ENCODE measurements around the gene SUCLG2.
A peak's percentile ranks its signal among the peaks of the same experiment; 100 is the strongest.

The SUCLG2 gene

GRCh38 chr3:67377299-67377698, 277.1 kb downstream of the SUCLG2 start:
- no peak overlapping the region for H3K4me3 ChIP-seq (ENCODE audit: low read length)
- no peaks in the 10 kb centered on the region for H3K27me3 ChIP-seq (ENCODE audit: insufficient read depth, low read length, poor library complexity)
- H4K8ac ChIP-seq (ENCODE audit: low read depth, low read length) = no peak overlapping the region
- H3K23ac ChIP-seq (ENCODE audit: low read length) = no peak overlapping the region
- DNase-seq = peak; percentile 76
- no peak overlapping the region for H4K5ac ChIP-seq (ENCODE audit: low read length)
- H3K9ac ChIP-seq (ENCODE audit: low read length) = no peak overlapping the region
- no peak overlapping the region for H2BK120ac ChIP-seq (ENCODE audit: low read depth, low read length)
- no peak overlapping the region for H3K27ac ChIP-seq (ENCODE audit: low read depth, low read length)
- no peak overlapping the region for H3K4me2 ChIP-seq (ENCODE audit: low read length)
- no peak overlapping the region for H2AK5ac ChIP-seq (ENCODE audit: low read length)
- H3K4me1 ChIP-seq (ENCODE audit: control insufficient read depth, low read depth, low read length) = no peaks in the 10 kb centered on the region
- no CpG with 5 or more reads among the region's 3 CpGs for WGBS (ENCODE audit: extremely low coverage, insufficient coverage, low lambda C conversion rate)
- H3K79me1 ChIP-seq (ENCODE audit: low read length) = no peaks in the 10 kb centered on the region
- H2BK15ac ChIP-seq (replicated peaks; ENCODE audit: low read depth) = no peak overlapping the region
- H3K4ac ChIP-seq (ENCODE audit: low read depth, low read length) = no peak overlapping the region
- H3K56ac ChIP-seq (ENCODE audit: low read length) = no peak overlapping the region
- no peaks in the 10 kb centered on the region for H3K36me3 ChIP-seq (ENCODE audit: control insufficient read depth, insufficient read depth, low read length)
- H2BK5ac ChIP-seq (ENCODE audit: low read length) = no peak overlapping the region
- H3K79me2 ChIP-seq (ENCODE audit: control insufficient read depth, insufficient read depth, low read length) = no peaks in the 10 kb centered on the region
- H3K18ac ChIP-seq (ENCODE audit: low read length) = no peak overlapping the region

GRCh38 chr3:67376416-67376815, 278.0 kb downstream of the SUCLG2 start:
- no peak for DNase-seq
- Histone ChIP-seq H2AK5ac (ENCODE audit: low read length) (no peak overlapping the region), H3K27me3 (ENCODE audit: insufficient read depth, low read length, poor library complexity) (no peaks in the 10 kb centered on the region), H3K4me3 (ENCODE audit: low read length) (no peak overlapping the region), H3K27ac (ENCODE audit: low read depth, low read length) (no peak overlapping the region), H4K5ac (ENCODE audit: low read length) (no peak overlapping the region), H3K56ac (ENCODE audit: low read length) (no peak overlapping the region), H2BK15ac (replicated peaks; ENCODE audit: low read depth) (no peak overlapping the region), H3K4me1 (ENCODE audit: control insufficient read depth, low read depth, low read length) (no peaks in the 10 kb centered on the region), H4K8ac (ENCODE audit: low read depth, low read length) (no peak overlapping the region), H3K36me3 (ENCODE audit: control insufficient read depth, insufficient read depth, low read length) (no peaks in the 10 kb centered on the region), H3K79me1 (ENCODE audit: low read length) (no peaks in the 10 kb centered on the region), H2BK5ac (ENCODE audit: low read length) (no peak overlapping the region), H2BK120ac (ENCODE audit: low read depth, low read length) (no peak overlapping the region), H3K9ac (ENCODE audit: low read length) (no peak overlapping the region), H3K23ac (ENCODE audit: low read length) (no peak overlapping the region), H3K4me2 (ENCODE audit: low read length) (no peak overlapping the region), H3K79me2 (ENCODE audit: control insufficient read depth, insufficient read depth, low read length) (no peaks in the 10 kb centered on the region), H3K18ac (ENCODE audit: low read length) (no peak overlapping the region), H3K4ac (ENCODE audit: low read depth, low read length) (no peak overlapping the region)
- no CpG with 5 or more reads among the region's 1 CpG for WGBS (ENCODE audit: extremely low coverage, insufficient coverage, low lambda C conversion rate)

GRCh38 chr3:67375976-67376375, 278.4 kb downstream of the SUCLG2 start:
- H2BK15ac ChIP-seq (replicated peaks; ENCODE audit: low read depth) = no peak overlapping the region
- H3K23ac ChIP-seq (ENCODE audit: low read length) = no peak overlapping the region
- no peak overlapping the region for H3K4me3 ChIP-seq (ENCODE audit: low read length)
- H3K79me2 ChIP-seq (ENCODE audit: control insufficient read depth, insufficient read depth, low read length) = no peaks in the 10 kb centered on the region
- no peaks in the 10 kb centered on the region for H3K79me1 ChIP-seq (ENCODE audit: low read length)
- H2BK5ac ChIP-seq (ENCODE audit: low read length) = no peak overlapping the region
- no peak overlapping the region for H2BK120ac ChIP-seq (ENCODE audit: low read depth, low read length)
- H2AK5ac ChIP-seq (ENCODE audit: low read length) = no peak overlapping the region
- no peaks in the 10 kb centered on the region for H3K4me1 ChIP-seq (ENCODE audit: control insufficient read depth, low read depth, low read length)
- no peak for DNase-seq
- no peak overlapping the region for H4K8ac ChIP-seq (ENCODE audit: low read depth, low read length)
- H3K56ac ChIP-seq (ENCODE audit: low read length) = no peak overlapping the region
- no peaks in the 10 kb centered on the region for H3K36me3 ChIP-seq (ENCODE audit: control insufficient read depth, insufficient read depth, low read length)
- no peak overlapping the region for H3K18ac ChIP-seq (ENCODE audit: low read length)
- no peak overlapping the region for H3K4me2 ChIP-seq (ENCODE audit: low read length)
- WGBS (ENCODE audit: extremely low coverage, insufficient coverage, low lambda C conversion rate) = no CpG with 5 or more reads among the region's 5 CpGs
- no peaks in the 10 kb centered on the region for H3K27me3 ChIP-seq (ENCODE audit: insufficient read depth, low read length, poor library complexity)
- H3K27ac ChIP-seq (ENCODE audit: low read depth, low read length) = no peak overlapping the region
- H3K4ac ChIP-seq (ENCODE audit: low read depth, low read length) = no peak overlapping the region
- no peak overlapping the region for H3K9ac ChIP-seq (ENCODE audit: low read length)
- H4K5ac ChIP-seq (ENCODE audit: low read length) = no peak overlapping the region

- Histone ChIP-seq H3K27me3 (ENCODE audit: insufficient read depth, low read length, poor library complexity) (no peaks in the 10 kb centered on the region), H3K9ac (ENCODE audit: low read length) (no peak overlapping the region), H2BK15ac (replicated peaks; ENCODE audit: low read depth) (no peak overlapping the region), H3K4me2 (ENCODE audit: low read length) (no peak overlapping the region), H3K4me1 (ENCODE audit: control insufficient read depth, low read depth, low read length) (no peaks in the 10 kb centered on the region), H3K4me3 (ENCODE audit: low read length) (no peak overlapping the region), H2BK5ac (ENCODE audit: low read length) (no peak overlapping the region), H2BK120ac (ENCODE audit: low read depth, low read length) (no peak overlapping the region), H3K36me3 (ENCODE audit: control insufficient read depth, insufficient read depth, low read length) (no peaks in the 10 kb centered on the region), H4K8ac (ENCODE audit: low read depth, low read length) (no peak overlapping the region), H2AK5ac (ENCODE audit: low read length) (no peak overlapping the region), H3K23ac (ENCODE audit: low read length) (no peak overlapping the region), H3K79me2 (ENCODE audit: control insufficient read depth, insufficient read depth, low read length) (no peaks in the 10 kb centered on the region), H3K79me1 (ENCODE audit: low read length) (no peaks in the 10 kb centered on the region), H3K56ac (ENCODE audit: low read length) (no peak overlapping the region), H3K4ac (ENCODE audit: low read depth, low read length) (no peak overlapping the region), H3K27ac (ENCODE audit: low read depth, low read length) (no peak overlapping the region), H4K5ac (ENCODE audit: low read length) (no peak overlapping the region), H3K18ac (ENCODE audit: low read length) (no peak overlapping the region)
- DNase-seq = peak; percentile 91
- no CpG with 5 or more reads among the region's 4 CpGs for WGBS (ENCODE audit: extremely low coverage, insufficient coverage, low lambda C conversion rate)
These were observed 291.7 kb downstream of the SUCLG2 start for GRCh38 chr3:67362686-67363085.

- no peak for DNase-seq
- H3K36me3 ChIP-seq (ENCODE audit: control insufficient read depth, insufficient read depth, low read length) = no peaks in the 10 kb centered on the region
These were observed 292.6 kb downstream of the SUCLG2 start for GRCh38 chr3:67361770-67362169.

GRCh38 chr3:67361323-67361722, 293.1 kb downstream of the SUCLG2 start:
- no peak overlapping the region for H4K8ac ChIP-seq (ENCODE audit: low read depth, low read length)
- no peaks in the 10 kb centered on the region for H3K36me3 ChIP-seq (ENCODE audit: control insufficient read depth, insufficient read depth, low read length)
- no peak overlapping the region for H3K4ac ChIP-seq (ENCODE audit: low read depth, low read length)
- no peak overlapping the region for H2BK5ac ChIP-seq (ENCODE audit: low read length)
- H2AK5ac ChIP-seq (ENCODE audit: low read length) = no peak overlapping the region
- WGBS (ENCODE audit: extremely low coverage, insufficient coverage, low lambda C conversion rate) = no CpG with 5 or more reads among the region's 5 CpGs
- DNase-seq = no peak
- no peak overlapping the region for H3K27ac ChIP-seq (ENCODE audit: low read depth, low read length)
- H3K56ac ChIP-seq (ENCODE audit: low read length) = no peak overlapping the region
- no peak overlapping the region for H2BK120ac ChIP-seq (ENCODE audit: low read depth, low read length)
- no peak overlapping the region for H3K4me2 ChIP-seq (ENCODE audit: low read length)
- no peak overlapping the region for H4K5ac ChIP-seq (ENCODE audit: low read length)
- H2BK15ac ChIP-seq (replicated peaks; ENCODE audit: low read depth) = no peak overlapping the region
- H3K79me2 ChIP-seq (ENCODE audit: control insufficient read depth, insufficient read depth, low read length) = no peaks in the 10 kb centered on the region
- no peaks in the 10 kb centered on the region for H3K79me1 ChIP-seq (ENCODE audit: low read length)
- no peaks in the 10 kb centered on the region for H3K4me1 ChIP-seq (ENCODE audit: control insufficient read depth, low read depth, low read length)
- no peak overlapping the region for H3K18ac ChIP-seq (ENCODE audit: low read length)
- no peak overlapping the region for H3K9ac ChIP-seq (ENCODE audit: low read length)
- H3K4me3 ChIP-seq (ENCODE audit: low read length) = no peak overlapping the region
- H3K23ac ChIP-seq (ENCODE audit: low read length) = no peak overlapping the region
- no peaks in the 10 kb centered on the region for H3K27me3 ChIP-seq (ENCODE audit: insufficient read depth, low read length, poor library complexity)

More at GRCh38 chr3:67361770-67362169, 292.6 kb downstream of the SUCLG2 start:
- H4K8ac ChIP-seq (ENCODE audit: low read depth, low read length) = no peak overlapping the region
- H3K18ac ChIP-seq (ENCODE audit: low read length) = no peak overlapping the region
- no peak overlapping the region for H3K4me2 ChIP-seq (ENCODE audit: low read length)
- H2BK120ac ChIP-seq (ENCODE audit: low read depth, low read length) = no peak overlapping the region
- no peaks in the 10 kb centered on the region for H3K79me1 ChIP-seq (ENCODE audit: low read length)
- H2BK5ac ChIP-seq (ENCODE audit: low read length) = no peak overlapping the region
- H2AK5ac ChIP-seq (ENCODE audit: low read length) = no peak overlapping the region
- no peaks in the 10 kb centered on the region for H3K27me3 ChIP-seq (ENCODE audit: insufficient read depth, low read length, poor library complexity)
- no peaks in the 10 kb centered on the region for H3K79me2 ChIP-seq (ENCODE audit: control insufficient read depth, insufficient read depth, low read length)
- no peak overlapping the region for H3K23ac ChIP-seq (ENCODE audit: low read length)
- H3K4me1 ChIP-seq (ENCODE audit: control insufficient read depth, low read depth, low read length) = no peaks in the 10 kb centered on the region
- no peak overlapping the region for H3K56ac ChIP-seq (ENCODE audit: low read length)
- H3K4ac ChIP-seq (ENCODE audit: low read depth, low read length) = no peak overlapping the region
- H4K5ac ChIP-seq (ENCODE audit: low read length) = no peak overlapping the region
- H2BK15ac ChIP-seq (replicated peaks; ENCODE audit: low read depth) = peak overlapping the region; percentile 8
- H3K9ac ChIP-seq (ENCODE audit: low read length) = no peak overlapping the region
- no peak overlapping the region for H3K4me3 ChIP-seq (ENCODE audit: low read length)
- H3K27ac ChIP-seq (ENCODE audit: low read depth, low read length) = no peak overlapping the region
